Upper lobe of right lung (tissue), 1 donor: Measurements from ENCODE around the gene FIGNL2. TPM values are rescaled to one million over a fixed set of nuclear protein-coding genes. Genes with fewer than 3 reads are reported as not detected.
"Not testable (repeated sequence)": the region's sequence is repeated elsewhere in the genome, so short reads cannot be mapped to it uniquely, and the experiment has no call there.

ENCODE experiments used
- ATAC-seq: fragments of 200-7000 bp; cut with Tn5 transposase; one replicate; pipeline ENCODE4 v1.9.1; 2020; ENCODE audit warnings: mild to moderate bottlenecking, moderate library complexity
- DNase-seq: peaks from one replicate; pipeline ENCODE4 v3.0.0-alpha.2; 2020
- H3K27ac ChIP-seq: fragments of 200-600 bp; one replicate; pipeline ENCODE4 v1.8.0; 2022
- H3K27me3 ChIP-seq: fragments of 200-600 bp; one replicate; pipeline ENCODE4 v1.8.0; 2022; ENCODE audit warnings: mild to moderate bottlenecking
- H3K36me3 ChIP-seq: fragments of 200-600 bp; one replicate; pipeline ENCODE4 v1.8.0; 2022
- H3K4me1 ChIP-seq: fragments of 200-600 bp; one replicate; pipeline ENCODE4 v1.8.0; 2022
- H3K4me3 ChIP-seq: fragments of 200-600 bp; one replicate; pipeline ENCODE4 v1.8.0; 2022; ENCODE audit warnings: mild to moderate bottlenecking
- H3K9me3 ChIP-seq: fragments of 200-600 bp; one replicate; pipeline ENCODE4 v1.8.0; 2022
- intact Hi-C: fragments of 100-400 bp; cut with DNase I; formaldehyde crosslinking; loops from one replicate; pipeline ENCODE4 v1.11.0; 2022
- total RNA-seq: library from RNA; stranded (reverse); fragmentation: NEBNext Ultra II Directional; extraction: Animal tissue kit (Norgen Biotek cat#: 25700); gene quantifications from one replicate; pipeline ENCODE4 v1.2.1, GENCODE V29; 2021
- TF ChIP-seq, protein P1 (sequence below): fragments of 200-600 bp; IDR thresholded peaks from one replicate; pipeline ENCODE4 v1.8.0; 2022; ENCODE audit warnings: antibody characterized with exemption
- donor health status: DM: no; HTN: yes; CAD: no; lungs with severe emphysema.

FIGNL2 gene
- total RNA-seq, 1 donor from 2014 or later: 1.5 TPM

DNA sequence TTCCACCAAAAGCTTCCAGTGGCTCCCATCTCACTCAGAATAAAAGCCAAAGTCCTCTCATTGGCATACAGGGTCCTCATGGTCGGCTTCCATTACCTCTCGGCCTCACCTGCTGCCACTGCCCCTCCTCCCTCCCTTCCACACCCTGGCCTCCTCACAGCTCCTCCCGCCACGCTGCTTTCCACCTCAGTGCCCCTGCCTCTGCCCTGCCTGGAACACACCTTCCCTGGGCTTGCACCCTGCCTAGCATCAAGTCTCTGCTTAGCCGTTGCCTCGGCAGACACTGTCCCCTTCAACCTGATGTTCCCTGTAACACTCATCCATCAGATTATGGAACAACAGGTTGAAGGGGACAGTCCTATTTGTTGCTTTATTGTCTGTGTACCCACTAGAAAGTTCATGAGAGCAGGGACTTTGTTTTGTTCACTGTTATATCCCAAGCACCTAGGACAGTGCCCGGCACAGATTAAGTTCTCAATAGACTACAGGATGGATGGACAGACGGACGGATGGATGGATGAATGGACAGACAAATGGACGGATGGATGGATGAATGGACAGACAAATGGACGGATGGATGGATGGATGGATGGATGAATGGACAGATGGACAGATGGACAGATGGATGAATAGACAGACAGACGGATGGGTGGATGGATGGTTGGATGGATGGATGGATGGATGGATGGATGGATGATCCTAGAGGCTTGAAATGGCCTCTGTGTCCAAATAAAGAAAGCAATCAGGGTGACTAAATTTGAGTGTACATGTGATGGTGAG is 14.9 kb downstream of the FIGNL2 start:
- intact Hi-C loops: no loop called here
- Histone ChIP-seq H3K27me3 (peaks cover 6% of the 10 kb centered on the region), H3K4me3 (no peak overlapping the region), H3K36me3 (no peaks in the 10 kb centered on the region), H3K9me3 (no peaks in the 10 kb centered on the region), H3K4me1 (no peaks in the 10 kb centered on the region), H3K27ac (no peak overlapping the region)
- ATAC-seq (no peak), DNase-seq (no peak)
- TF ChIP-seq, protein P1, sequence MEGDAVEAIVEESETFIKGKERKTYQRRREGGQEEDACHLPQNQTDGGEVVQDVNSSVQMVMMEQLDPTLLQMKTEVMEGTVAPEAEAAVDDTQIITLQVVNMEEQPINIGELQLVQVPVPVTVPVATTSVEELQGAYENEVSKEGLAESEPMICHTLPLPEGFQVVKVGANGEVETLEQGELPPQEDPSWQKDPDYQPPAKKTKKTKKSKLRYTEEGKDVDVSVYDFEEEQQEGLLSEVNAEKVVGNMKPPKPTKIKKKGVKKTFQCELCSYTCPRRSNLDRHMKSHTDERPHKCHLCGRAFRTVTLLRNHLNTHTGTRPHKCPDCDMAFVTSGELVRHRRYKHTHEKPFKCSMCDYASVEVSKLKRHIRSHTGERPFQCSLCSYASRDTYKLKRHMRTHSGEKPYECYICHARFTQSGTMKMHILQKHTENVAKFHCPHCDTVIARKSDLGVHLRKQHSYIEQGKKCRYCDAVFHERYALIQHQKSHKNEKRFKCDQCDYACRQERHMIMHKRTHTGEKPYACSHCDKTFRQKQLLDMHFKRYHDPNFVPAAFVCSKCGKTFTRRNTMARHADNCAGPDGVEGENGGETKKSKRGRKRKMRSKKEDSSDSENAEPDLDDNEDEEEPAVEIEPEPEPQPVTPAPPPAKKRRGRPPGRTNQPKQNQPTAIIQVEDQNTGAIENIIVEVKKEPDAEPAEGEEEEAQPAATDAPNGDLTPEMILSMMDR: no peak

DNA sequence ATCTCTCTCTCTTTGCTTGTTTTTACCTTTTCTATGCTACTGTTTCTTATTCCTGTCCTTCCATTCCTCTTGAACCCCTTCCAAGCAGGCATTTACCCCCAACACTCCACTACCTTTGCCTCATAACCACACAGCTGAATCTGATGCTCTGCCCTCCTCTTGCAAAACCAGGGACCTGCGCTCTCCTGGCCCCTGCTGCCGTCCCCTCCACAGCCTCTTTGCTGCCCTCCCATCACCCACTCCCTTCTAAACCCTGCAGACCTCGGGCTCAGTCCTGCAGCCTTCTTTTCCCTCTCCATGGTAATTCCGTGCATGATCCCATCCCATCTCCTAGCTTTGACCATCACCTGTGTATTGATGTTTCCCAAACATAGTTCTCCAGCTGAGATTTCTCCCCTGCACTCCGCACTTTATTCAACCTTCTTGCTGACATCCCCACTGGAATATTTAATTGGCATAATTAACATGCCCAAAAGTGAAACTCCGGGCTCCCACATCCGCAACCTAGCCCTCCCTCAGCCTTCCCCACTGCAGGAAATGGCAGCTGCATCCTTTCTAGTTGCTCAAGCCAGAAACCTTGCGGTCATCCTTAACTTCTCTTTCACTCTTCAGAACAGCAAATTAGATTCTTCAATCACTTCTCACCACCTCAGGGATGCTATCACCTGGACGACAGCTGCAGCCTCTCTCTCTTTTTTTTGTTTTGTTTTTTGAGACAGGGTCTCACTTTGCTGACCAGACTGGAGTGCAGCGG is 16.0 kb downstream of the FIGNL2 start:
- no peaks in the 10 kb centered on the region for H3K36me3 ChIP-seq
- H3K27me3 ChIP-seq: peaks cover 6% of the 10 kb centered on the region
- H3K9me3 ChIP-seq: no peaks in the 10 kb centered on the region
- H3K27ac ChIP-seq: no peak overlapping the region
- no peaks in the 10 kb centered on the region for H3K4me1 ChIP-seq
- DNase-seq (no peak), ATAC-seq (no peak)
- TF ChIP-seq, protein P1: no peak
- intact Hi-C loops: no loop called here
- no peak overlapping the region for H3K4me3 ChIP-seq

DNA sequence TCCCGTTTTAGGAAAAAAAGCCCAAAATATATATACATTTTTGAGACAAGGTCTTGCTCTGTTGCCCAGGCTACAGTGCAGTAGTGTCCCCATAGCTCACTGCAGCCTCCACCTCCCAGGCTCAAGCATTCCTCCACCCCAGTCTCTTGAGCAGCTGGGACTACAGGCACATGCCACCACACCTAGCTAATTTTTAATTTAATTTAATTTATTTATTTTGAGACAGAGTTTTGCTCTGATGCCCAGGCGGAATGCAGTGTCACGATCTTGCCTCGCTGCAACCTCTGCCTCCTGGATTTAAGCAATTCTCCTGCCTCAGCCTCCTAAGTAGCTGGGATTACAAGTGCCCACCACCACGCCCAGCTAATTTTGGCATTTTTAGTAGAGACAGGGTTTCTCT is 16.7 kb downstream of the FIGNL2 start:
- H3K36me3 ChIP-seq, H3K9me3 ChIP-seq, ATAC-seq, H3K4me1 ChIP-seq, DNase-seq, H3K27ac ChIP-seq, intact Hi-C loops, H3K27me3 ChIP-seq, H3K4me3 ChIP-seq: not testable (repeated sequence)

DNA sequence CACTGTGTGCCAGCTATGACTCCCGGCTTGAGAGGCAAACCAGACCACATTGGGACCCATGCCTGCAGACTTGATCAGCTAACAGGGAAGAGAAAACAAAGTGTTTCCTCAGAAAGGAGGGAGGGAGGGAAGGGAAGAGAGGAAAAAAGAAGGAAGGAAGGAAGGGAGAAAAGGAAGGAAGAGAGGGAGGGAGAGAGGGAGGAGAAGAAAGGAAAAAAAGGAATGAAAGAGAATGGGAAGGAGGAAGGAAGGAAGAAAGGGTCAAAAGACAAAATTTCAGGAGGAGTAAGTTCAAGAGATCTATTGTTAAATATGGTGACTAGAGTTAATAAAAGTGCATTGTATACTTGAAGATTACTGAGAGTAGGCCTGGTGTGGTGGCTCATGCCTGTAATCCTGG is 18.9 kb downstream of the FIGNL2 start:
- H3K27ac ChIP-seq: no peak overlapping the region
- H3K4me3 ChIP-seq: no peak overlapping the region
- H3K9me3 ChIP-seq: no peaks in the 10 kb centered on the region
- DNase-seq (no peak), ATAC-seq (no peak)
- H3K4me1 ChIP-seq: no peaks in the 10 kb centered on the region
- no peaks in the 10 kb centered on the region for H3K36me3 ChIP-seq
- H3K27me3 ChIP-seq: peaks cover 6% of the 10 kb centered on the region
- TF ChIP-seq, protein P1: no peak
- intact Hi-C loops: no loop called here

DNA sequence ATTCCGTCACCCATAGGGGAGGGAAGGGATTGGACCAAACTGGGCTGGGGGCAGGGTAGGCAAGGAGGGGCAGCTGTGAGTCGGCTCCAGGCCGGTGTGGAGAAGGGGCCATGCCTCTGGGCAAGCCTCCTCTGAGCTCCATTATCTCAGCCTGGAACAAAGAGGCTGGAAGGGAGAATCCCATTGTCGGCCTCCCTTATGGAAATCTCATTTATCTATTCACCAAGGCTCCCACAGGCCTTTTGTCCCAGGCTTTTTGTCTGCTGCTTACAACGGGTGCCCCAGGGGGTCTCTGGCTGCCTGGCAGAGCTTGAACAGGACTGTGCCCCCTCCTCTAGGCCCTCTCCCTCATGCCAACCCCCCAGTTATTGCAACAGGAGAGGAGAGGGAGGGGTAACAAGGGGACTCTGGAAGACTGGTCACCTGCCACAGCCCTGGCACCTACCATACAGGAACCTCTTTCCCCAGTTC is 19.5 kb downstream of the FIGNL2 start:
- Histone ChIP-seq H3K36me3 (no peaks in the 10 kb centered on the region), H3K4me3 (no peak overlapping the region), H3K27ac (no peak overlapping the region), H3K9me3 (no peaks in the 10 kb centered on the region), H3K27me3 (peaks cover 6% of the 10 kb centered on the region), H3K4me1 (no peaks in the 10 kb centered on the region)
- TF ChIP-seq, protein P1: no peak
- no peak for ATAC-seq
- no peak for DNase-seq
- intact Hi-C loops: no loop called here
